ENCODE measurements around the gene SPRR4.

The SPRR4 gene

DNA sequence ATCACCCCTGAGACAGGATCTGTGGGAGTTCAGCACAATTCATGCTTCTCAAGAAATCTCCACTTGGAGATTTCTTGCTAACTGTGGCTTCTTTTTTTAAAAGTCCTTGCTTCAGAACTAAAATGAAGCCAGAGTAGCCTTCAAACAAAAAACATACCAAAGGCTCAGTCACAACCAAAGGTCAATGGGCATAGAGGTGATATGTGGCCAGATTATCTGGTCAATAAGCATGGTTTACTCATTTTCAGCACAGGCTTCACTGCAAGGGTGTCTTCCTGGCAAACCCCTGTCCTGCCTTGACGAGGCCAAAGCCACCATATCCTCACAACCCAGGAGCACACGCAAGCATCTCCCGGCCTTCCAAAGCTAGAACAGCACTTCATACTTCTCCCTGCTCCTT, 11.2 kb upstream of the SPRR4 start:
- Histone ChIP-seq H3K4me2 (ENCODE audit: low read length) (no peak overlapping the region), H3K9ac (ENCODE audit: low read length) (no peak overlapping the region)
- TF ChIP-seq EZH2 (IDR thresholded peaks at IDR 0.05; ENCODE audit: borderline replicate concordance, low read length) (no peak), CTCF (IDR thresholded peaks at IDR 0.05; ENCODE audit: low read length) (no peak)

GRCh38 chr1:152959801-152960451, 10.5 kb upstream of the SPRR4 start:
- TF ChIP-seq CTCF (IDR thresholded peaks at IDR 0.05; ENCODE audit: low read length) (no peak), EZH2 (IDR thresholded peaks at IDR 0.05; ENCODE audit: borderline replicate concordance, low read length) (no peak)
- Histone ChIP-seq H3K9me2 (ENCODE audit: low read depth, low read length) (no peaks in the 10 kb centered on the region), H3K4me3 (ENCODE audit: low read depth, low read length, poor library complexity, severe bottlenecking) (no peak overlapping the region), H3K9ac (ENCODE audit: low read length) (no peak overlapping the region), H3K4me1 (ENCODE audit: insufficient read depth, low read length, severe bottlenecking) (no peaks in the 10 kb centered on the region), H3K9me3 (ENCODE audit: low read length) (no peaks in the 10 kb centered on the region), H3K79me2 (ENCODE audit: insufficient read depth, low read length) (no peaks in the 10 kb centered on the region), H3K27ac (ENCODE audit: low read depth, low read length, poor library complexity, severe bottlenecking) (no peak overlapping the region), H3K36me3 (ENCODE audit: insufficient read depth, low read length) (no peaks in the 10 kb centered on the region), H4K20me1 (ENCODE audit: insufficient read depth, low read length) (no peaks in the 10 kb centered on the region), H2AFZ (ENCODE audit: low read length) (no peak overlapping the region), H3F3A (ENCODE audit: insufficient read depth, low read length) (no peaks in the 10 kb centered on the region), H3K4me2 (ENCODE audit: low read length) (no peak overlapping the region), H3K27me3 (ENCODE audit: insufficient read depth, low read length) (no peaks in the 10 kb centered on the region)

More for the DNA sequence above, 11.2 kb upstream of the SPRR4 start:
- Histone ChIP-seq H3K4me1 (ENCODE audit: insufficient read depth, low read length, severe bottlenecking) (no peaks in the 10 kb centered on the region), H4K20me1 (ENCODE audit: insufficient read depth, low read length) (no peaks in the 10 kb centered on the region), H3K4me3 (ENCODE audit: low read depth, low read length, poor library complexity, severe bottlenecking) (no peak overlapping the region), H3K9me2 (ENCODE audit: low read depth, low read length) (no peaks in the 10 kb centered on the region), H3K9me3 (ENCODE audit: low read length) (no peaks in the 10 kb centered on the region), H3K27me3 (ENCODE audit: insufficient read depth, low read length) (no peaks in the 10 kb centered on the region), H3K36me3 (ENCODE audit: insufficient read depth, low read length) (no peaks in the 10 kb centered on the region), H3K79me2 (ENCODE audit: insufficient read depth, low read length) (no peaks in the 10 kb centered on the region), H3K27ac (ENCODE audit: low read depth, low read length, poor library complexity, severe bottlenecking) (no peak overlapping the region), H3F3A (ENCODE audit: insufficient read depth, low read length) (no peaks in the 10 kb centered on the region), H2AFZ (ENCODE audit: low read length) (no peak overlapping the region)

- no peak overlapping the region for H3K9ac ChIP-seq (ENCODE audit: low read length)
- no peaks in the 10 kb centered on the region for H3K4me1 ChIP-seq (ENCODE audit: insufficient read depth, low read length, severe bottlenecking)
- no peaks in the 10 kb centered on the region for H4K20me1 ChIP-seq (ENCODE audit: insufficient read depth, low read length)
- no peaks in the 10 kb centered on the region for H3K9me3 ChIP-seq (ENCODE audit: low read length)
- H3K27ac ChIP-seq (ENCODE audit: low read depth, low read length, poor library complexity, severe bottlenecking), result no peak overlapping the region
- H3K4me2 ChIP-seq (ENCODE audit: low read length), result no peak overlapping the region
- TF ChIP-seq EZH2 (IDR thresholded peaks at IDR 0.05; ENCODE audit: borderline replicate concordance, low read length) (no peak), CTCF (IDR thresholded peaks at IDR 0.05; ENCODE audit: low read length) (peak; percentile 50)
- no peaks in the 10 kb centered on the region for H3K79me2 ChIP-seq (ENCODE audit: insufficient read depth, low read length)
- H3K36me3 ChIP-seq (ENCODE audit: insufficient read depth, low read length), result no peaks in the 10 kb centered on the region
- H3F3A ChIP-seq (ENCODE audit: insufficient read depth, low read length), result no peaks in the 10 kb centered on the region
- H3K4me3 ChIP-seq (ENCODE audit: low read depth, low read length, poor library complexity, severe bottlenecking), result no peak overlapping the region
- H3K9me2 ChIP-seq (ENCODE audit: low read depth, low read length), result no peaks in the 10 kb centered on the region
- no peaks in the 10 kb centered on the region for H3K27me3 ChIP-seq (ENCODE audit: insufficient read depth, low read length)
- no peak overlapping the region for H2AFZ ChIP-seq (ENCODE audit: low read length)
Observed at GRCh38 chr1:152960452-152961044, 9.9 kb upstream of the SPRR4 start.

Data from OCI-LY1 (cell line).